Common myeloid progenitor, CD34-positive (primary cell): ENCODE results near the gene CXXC4.

Experiments used
- CTCF ChIA-PET: fragments of 350-600 bp; sonication (Branson Sonifier 250); formaldehyde crosslinking; loops from one replicate; lab custom pipeline; 2021; ENCODE audit warnings: antibody characterized with exemption; lab: Charles Lee
- POLR2A ChIA-PET: fragments of 350-600 bp; sonication (Branson Sonifier 250); formaldehyde crosslinking; loops from one replicate; lab custom pipeline; 2021; ENCODE audit warnings: antibody characterized with exemption; lab: Charles Lee
- DNase-seq, 3 donors: peaks; one replicate each; pipeline versions ENCODE4 v3.0.0 to v3.0.0-alpha.2; 2013
- H3K27ac ChIP-seq, 2 experiments: 1 replicate in 1 of 2; 2 replicates in 1 of 2; pipeline ENCODE4 v1.7.0; 2013; ENCODE audit warnings: inconsistent platforms in 2 of 2, low read length in 2 of 2, mild to moderate bottlenecking in 2 of 2, low read depth in 1 of 2, moderate library complexity in 1 of 2; ENCODE audit not compliant: severe bottlenecking in 2 of 2, insufficient read depth in 1 of 2, poor library complexity in 1 of 2
- H3K27me3 ChIP-seq, 5 experiments: replicated peaks in 2 of 5; 1 replicate in 3 of 5; 2 replicates in 2 of 5; pipeline versions ENCODE4 v1.6.1 to v1.7.0; 2013; ENCODE audit warnings: low read length in 4 of 5, mild to moderate bottlenecking in 2 of 5, moderate library complexity in 2 of 5, inconsistent platforms in 1 of 5; ENCODE audit not compliant: insufficient read depth in 5 of 5, control insufficient read depth in 4 of 5
- H3K36me3 ChIP-seq, 4 experiments: 1 replicate in 2 of 4; 2 replicates in 2 of 4; pipeline versions ENCODE4 v1.6.1 to v1.7.0; 2013; ENCODE audit warnings: low read length in 3 of 4, control low read depth in 1 of 4, mild to moderate bottlenecking in 1 of 4; ENCODE audit not compliant: control insufficient read depth in 4 of 4, insufficient read depth in 4 of 4
- H3K4me1 ChIP-seq, 4 experiments: 1 replicate in 3 of 4; 2 replicates in 1 of 4; pipeline versions ENCODE4 v1.6.1 to v1.7.1; 2013; ENCODE audit warnings: low read length in 3 of 4, mild to moderate bottlenecking in 3 of 4, control low read depth in 1 of 4, inconsistent platforms in 1 of 4, moderate library complexity in 1 of 4; ENCODE audit not compliant: control insufficient read depth in 4 of 4, insufficient read depth in 4 of 4; ENCODE audit errors: control extremely low read depth in 1 of 4
- H3K4me3 ChIP-seq, 7 experiments: 1 replicate in 4 of 7; 2 replicates in 3 of 7; pipeline versions ENCODE4 v1.5.1 to v1.7.0; 2013; ENCODE audit warnings: mild to moderate bottlenecking in 7 of 7, low read length in 6 of 7, moderate library complexity in 6 of 7, inconsistent platforms in 2 of 7, low read depth in 2 of 7, control low read depth in 1 of 7; ENCODE audit not compliant: insufficient read depth in 4 of 7, control insufficient read depth in 1 of 7; ENCODE audit errors: extremely low read depth in 1 of 7
- H3K9me3 ChIP-seq, 5 experiments: 1 replicate in 4 of 5; 2 replicates in 1 of 5; pipeline versions ENCODE4 v1.6.1 to v1.7.1; 2013; ENCODE audit warnings: low read length in 4 of 5, mild to moderate bottlenecking in 2 of 5, inconsistent platforms in 1 of 5, low read depth in 1 of 5, moderate library complexity in 1 of 5; ENCODE audit not compliant: control insufficient read depth in 4 of 5, insufficient read depth in 2 of 5; ENCODE audit errors: control extremely low read depth in 1 of 5
- WGBS: methylation state at CpG from one replicate; pipeline ENCODE4 v1.1.5; 2013; ENCODE audit not compliant: insufficient coverage; 5-methylcytosine and 5-hydroxymethylcytosine counted together

Gene CXXC4

GRCh38 chr4:104447294-104447693 lies 47.4 kb downstream of the CXXC4 start:
- H3K4me3 ChIP-seq, result no peak overlapping the region
- H3K4me1 ChIP-seq, result no peaks in the 10 kb centered on the region
- DNase-seq, result no peak
- ChIA-PET CTCF (interaction anchor here (0.7 kb wide), 1 partner anchor 1882 kb away, joined by 3 read pairs; no protein-coding TSS in a partner anchor), POLR2A (no interaction called here)
- H3K36me3 ChIP-seq, result no peaks in the 10 kb centered on the region
- peaks cover 0 to 2% (median 0%) of the 10 kb centered on the region in 5 experiments for H3K27me3 ChIP-seq
- no peak overlapping the region for H3K27ac ChIP-seq
- H3K9me3 ChIP-seq, result no peaks in the 10 kb centered on the region
- WGBS, result 75% methylated on average over 2 of the region's 2 CpGs

DNA sequence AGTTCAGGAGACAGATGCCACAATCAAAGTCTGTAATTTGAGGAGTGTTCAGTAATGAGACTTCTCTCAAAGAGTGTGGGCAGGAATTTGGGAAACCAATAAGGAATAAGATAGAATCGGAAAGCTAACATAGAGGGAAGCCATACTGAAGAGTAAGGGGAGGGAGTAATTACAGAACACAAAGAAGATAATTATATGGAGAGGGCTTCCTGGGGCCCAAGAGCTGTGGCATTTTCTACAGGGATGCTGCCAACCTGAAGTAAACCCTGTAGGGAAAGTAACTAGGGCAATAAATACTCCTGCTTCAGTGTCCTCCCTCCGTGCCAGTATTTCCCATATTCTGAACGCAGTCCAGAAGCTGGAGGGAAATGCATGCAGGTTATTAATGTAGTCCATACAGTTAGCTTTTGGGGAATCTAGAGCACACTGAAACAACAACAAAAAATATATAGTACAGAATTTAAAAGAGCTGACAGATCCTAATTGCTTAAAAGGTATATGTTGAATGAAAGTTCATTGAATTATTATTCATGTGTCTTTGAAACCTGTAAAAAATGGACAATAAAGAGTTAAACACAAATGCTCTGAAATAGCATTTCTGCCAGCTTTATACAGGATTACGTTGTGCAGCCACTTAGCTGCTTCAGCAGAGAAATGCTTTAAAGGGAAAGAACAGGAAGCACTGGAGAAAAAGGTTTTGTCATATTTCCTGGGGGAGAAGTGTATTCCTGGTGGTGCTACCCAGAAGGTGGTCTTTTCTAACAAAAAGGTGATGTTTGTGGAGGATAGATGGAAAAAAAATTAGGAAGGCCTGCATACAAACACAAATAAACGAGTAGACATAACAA lies 48.0 kb downstream of the CXXC4 start:
- WGBS, result 73% methylated on average over 3 of the region's 5 CpGs
- no peak for DNase-seq
- Histone ChIP-seq H3K36me3 (no peaks in the 10 kb centered on the region), H3K27me3 (peaks cover 0 to 2% (median 0%) of the 10 kb centered on the region in 5 experiments), H3K9me3 (no peaks in the 10 kb centered on the region), H3K4me3 (no peak overlapping the region), H3K4me1 (no peaks in the 10 kb centered on the region), H3K27ac (no peak overlapping the region)
- POLR2A ChIA-PET, result no interaction called here
- CTCF ChIA-PET, result no interaction called here

DNA sequence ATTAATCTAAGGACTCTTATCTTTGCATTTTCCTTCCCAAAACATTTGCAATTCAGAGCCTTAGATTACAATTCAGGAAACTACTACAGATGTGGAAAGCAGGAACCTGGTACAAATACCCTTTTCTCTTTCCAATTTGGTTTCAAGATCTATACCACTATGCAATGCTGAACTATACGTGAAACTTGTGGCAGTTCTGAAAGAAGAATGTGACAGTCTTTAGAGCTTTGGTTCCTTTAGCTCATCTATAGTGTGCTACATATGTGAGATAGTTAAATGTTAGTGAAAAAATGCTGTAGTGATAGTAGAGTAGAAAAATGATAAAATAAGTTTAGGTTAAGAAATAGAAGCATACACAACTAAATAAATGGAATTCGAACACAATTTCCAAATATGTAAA lies 50.0 kb downstream of the CXXC4 start:
- no peak overlapping the region for H3K4me3 ChIP-seq
- no peaks in the 10 kb centered on the region for H3K9me3 ChIP-seq
- CTCF ChIA-PET, result no interaction called here
- H3K36me3 ChIP-seq, result no peaks in the 10 kb centered on the region
- H3K27me3 ChIP-seq, result peaks cover 0 to 2% (median 0%) of the 10 kb centered on the region in 5 experiments
- H3K4me1 ChIP-seq, result no peaks in the 10 kb centered on the region
- POLR2A ChIA-PET, result no interaction called here
- no CpG with 5 or more reads among the region's 2 CpGs for WGBS
- no peak for DNase-seq
- no peak overlapping the region for H3K27ac ChIP-seq

GRCh38 chr4:104436542-104436941 lies 58.2 kb downstream of the CXXC4 start:
- 100% methylated on average over 2 of the region's 2 CpGs for WGBS
- Histone ChIP-seq H3K4me3 (no peak overlapping the region), H3K9me3 (no peaks in the 10 kb centered on the region), H3K27me3 (no peaks in the 10 kb centered on the region), H3K36me3 (no peaks in the 10 kb centered on the region), H3K27ac (no peak overlapping the region), H3K4me1 (no peaks in the 10 kb centered on the region)
- no peak for DNase-seq
- ChIA-PET CTCF (no interaction called here), POLR2A (no interaction called here)

DNA sequence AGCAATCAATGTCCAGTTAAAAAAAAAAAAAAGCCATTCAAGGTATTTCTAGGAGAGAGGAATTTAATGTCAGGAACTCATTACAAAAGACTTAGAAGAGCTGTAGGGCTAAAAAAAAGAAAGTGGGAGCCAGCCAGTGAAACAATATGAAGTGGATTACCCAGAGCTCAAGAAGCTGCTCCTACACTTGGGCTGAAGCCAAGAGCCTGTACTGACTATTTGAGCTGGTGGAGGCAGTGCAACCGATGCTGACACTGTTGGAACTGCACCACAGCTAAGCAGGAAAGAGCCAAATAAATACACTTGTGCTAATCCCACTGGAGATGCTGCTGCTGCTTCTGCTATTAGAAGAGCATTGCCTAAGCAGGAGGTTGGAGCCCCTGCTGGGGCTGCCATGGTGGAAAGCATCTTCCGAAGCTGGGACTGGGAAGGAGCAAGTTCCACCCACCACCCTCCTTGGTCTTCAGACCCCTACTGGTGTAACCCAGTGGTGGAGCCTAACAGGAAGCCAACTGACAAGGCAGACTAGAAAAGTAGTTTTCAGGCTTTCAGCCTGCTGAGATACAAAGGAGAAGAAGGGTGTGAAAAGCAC lies 65.4 kb downstream of the CXXC4 start:
- 100% methylated on average over 2 of the region's 2 CpGs for WGBS
- H3K9me3 ChIP-seq, result no peaks in the 10 kb centered on the region
- H3K4me1 ChIP-seq, result no peaks in the 10 kb centered on the region
- H3K4me3 ChIP-seq, result no peak overlapping the region
- CTCF ChIA-PET, result no interaction called here
- no peak for DNase-seq
- POLR2A ChIA-PET, result no interaction called here
- H3K27ac ChIP-seq, result no peak overlapping the region
- H3K27me3 ChIP-seq, result peaks cover 0 to 7% (median 0%) of the 10 kb centered on the region in 5 experiments
- no peaks in the 10 kb centered on the region for H3K36me3 ChIP-seq

- H3K36me3 ChIP-seq, result no peaks in the 10 kb centered on the region
- peaks cover 0 to 7% (median 0%) of the 10 kb centered on the region in 5 experiments for H3K27me3 ChIP-seq
- POLR2A ChIA-PET, result no interaction called here
- 100% methylated on average over 1 of the region's 2 CpGs for WGBS
- DNase-seq, result no peak
- no peaks in the 10 kb centered on the region for H3K4me1 ChIP-seq
- CTCF ChIA-PET, result no interaction called here
- H3K4me3 ChIP-seq, result no peak overlapping the region
- H3K27ac ChIP-seq, result no peak overlapping the region
- no peaks in the 10 kb centered on the region for H3K9me3 ChIP-seq
These were observed 68.7 kb downstream of the CXXC4 start for GRCh38 chr4:104425948-104426347.

DNA sequence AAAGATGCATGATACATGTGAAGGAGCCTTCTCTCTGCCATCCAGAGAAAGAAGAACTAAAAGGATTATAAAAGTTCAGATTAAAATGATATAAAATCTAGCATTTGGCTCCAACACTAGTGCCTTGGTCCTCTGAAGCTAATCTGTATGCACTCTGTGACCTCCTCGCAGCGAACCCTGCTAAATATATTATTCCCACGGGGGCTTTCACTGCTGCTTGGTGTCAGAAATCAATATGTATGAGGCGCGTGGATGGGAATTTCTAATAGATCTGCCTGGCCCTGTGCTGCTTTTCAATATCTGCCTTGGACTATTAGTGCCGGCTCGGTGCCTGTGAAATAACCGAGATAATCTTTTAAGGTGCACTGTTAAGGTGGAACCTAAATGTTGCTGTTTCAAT lies 69.7 kb downstream of the CXXC4 start:
- Histone ChIP-seq H3K4me3 (no peak overlapping the region), H3K27ac (no peak overlapping the region), H3K9me3 (no peaks in the 10 kb centered on the region), H3K27me3 (peaks cover 0 to 7% (median 0%) of the 10 kb centered on the region in 5 experiments), H3K4me1 (no peaks in the 10 kb centered on the region), H3K36me3 (no peaks in the 10 kb centered on the region)
- DNase-seq, result no peak
- ChIA-PET POLR2A (no interaction called here), CTCF (no interaction called here)
- WGBS, result 80% methylated on average over 5 of the region's 8 CpGs
